GDM1 (cell line): ENCODE data around the gene NUDT2.
A peak's percentile ranks its signal among the peaks of the same experiment; 100 is the strongest.

Experiments used
- DNase-seq: peaks from one replicate; lab custom pipeline; 2025; lab: John Stamatoyannopoulos, UW

Gene NUDT2

DNA sequence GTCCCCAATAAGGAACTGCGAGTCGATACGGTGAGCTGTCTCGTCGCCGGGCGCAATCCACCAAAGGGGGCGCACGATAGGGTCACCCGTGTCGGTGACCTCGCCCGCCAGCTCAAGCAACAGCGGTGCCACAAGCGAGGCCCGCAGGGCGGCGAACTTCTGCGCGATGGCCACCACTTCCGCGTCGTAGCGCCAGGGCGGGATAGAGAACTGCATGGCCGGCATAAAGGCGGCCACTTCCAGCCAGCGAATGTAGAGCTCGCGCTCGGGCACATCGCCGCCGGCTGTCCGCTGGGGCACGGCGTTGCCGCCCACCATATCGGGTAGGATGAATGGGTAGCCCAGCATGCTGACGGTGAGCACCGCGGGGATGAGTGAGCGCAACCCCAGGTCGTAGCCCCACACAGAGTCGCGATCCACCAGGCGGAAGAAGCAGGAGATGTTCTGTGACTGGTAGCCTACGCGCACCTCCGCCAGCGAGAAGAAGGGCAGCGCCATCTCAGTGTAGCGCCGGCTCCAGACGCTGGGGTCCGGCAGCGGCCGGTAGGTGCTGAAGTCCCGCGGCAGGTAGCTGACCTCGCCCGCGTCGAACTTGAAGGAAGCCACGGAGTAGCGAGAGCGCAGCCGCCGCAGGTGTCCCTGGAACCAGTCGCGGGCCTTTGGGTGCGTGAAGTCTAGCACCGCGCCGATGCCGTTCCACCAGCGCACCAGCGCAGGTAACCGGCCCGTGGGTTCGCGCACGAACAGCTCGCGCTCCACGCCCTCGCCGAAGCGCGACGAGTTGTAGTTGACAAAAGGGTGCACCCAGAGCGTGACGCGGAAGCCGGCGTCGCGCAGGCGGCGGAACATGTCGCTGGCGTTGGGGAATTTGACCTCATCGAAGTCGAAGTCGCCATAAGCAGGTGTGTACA lies 41.9 kb downstream of the NUDT2 start:
- no peak for DNase-seq

DNA sequence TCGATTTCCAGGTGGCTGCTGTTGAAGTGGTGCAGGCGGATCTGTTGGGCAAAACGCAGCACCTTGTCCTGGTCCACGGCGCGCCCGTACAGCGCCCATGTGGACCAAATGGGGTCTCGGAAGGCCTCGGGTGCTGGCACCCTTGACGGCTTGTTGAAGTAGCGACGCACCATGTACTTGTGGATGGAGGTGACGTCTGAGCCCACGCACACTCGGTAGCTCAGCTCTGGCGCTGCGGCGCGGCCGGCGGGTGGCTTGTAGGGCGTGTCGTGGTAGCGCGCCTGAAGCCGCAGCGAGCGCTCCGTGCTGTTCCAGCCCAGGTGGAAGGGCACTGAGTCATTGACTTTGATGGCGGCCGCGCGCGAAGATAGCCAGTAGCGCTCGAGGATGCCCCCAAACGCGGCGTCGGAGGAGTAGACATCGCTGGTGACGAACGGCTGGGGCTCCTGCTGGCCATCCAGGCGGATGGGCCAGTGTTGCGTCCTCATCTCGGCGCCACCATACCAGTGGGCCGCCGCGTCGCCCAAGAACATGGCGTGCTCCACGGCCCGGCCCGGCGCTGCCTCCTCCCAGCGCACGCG lies 42.6 kb downstream of the NUDT2 start:
- DNase-seq: no peak

DNA sequence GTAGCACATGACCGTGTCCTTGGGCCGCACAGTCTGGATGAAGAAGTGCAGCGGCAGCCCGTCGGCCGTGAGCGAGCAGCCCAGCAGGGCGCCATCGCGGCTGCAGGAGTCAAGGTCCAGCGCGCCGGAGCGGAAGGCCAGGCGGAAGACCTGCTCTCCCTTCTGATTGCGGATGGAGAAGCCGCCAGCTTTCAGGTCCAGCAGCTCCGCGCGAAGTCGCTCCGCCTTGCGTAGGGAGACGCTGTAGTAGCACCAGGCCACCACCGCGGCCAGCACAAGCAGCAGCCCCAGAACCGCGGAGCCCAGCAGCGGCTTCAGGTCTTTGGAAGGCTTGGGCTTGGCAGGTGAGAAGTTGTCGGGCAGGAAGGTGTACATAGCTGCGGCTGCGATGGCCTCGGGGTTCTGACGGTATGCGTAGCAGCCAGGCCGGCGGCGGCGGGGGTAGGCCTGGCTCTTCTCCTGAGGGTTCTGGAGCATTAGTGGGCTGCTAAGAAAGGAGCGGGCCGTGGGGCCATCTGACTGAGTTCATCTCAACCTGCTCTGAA lies 43.2 kb downstream of the NUDT2 start:
- DNase-seq: no peak

DNA sequence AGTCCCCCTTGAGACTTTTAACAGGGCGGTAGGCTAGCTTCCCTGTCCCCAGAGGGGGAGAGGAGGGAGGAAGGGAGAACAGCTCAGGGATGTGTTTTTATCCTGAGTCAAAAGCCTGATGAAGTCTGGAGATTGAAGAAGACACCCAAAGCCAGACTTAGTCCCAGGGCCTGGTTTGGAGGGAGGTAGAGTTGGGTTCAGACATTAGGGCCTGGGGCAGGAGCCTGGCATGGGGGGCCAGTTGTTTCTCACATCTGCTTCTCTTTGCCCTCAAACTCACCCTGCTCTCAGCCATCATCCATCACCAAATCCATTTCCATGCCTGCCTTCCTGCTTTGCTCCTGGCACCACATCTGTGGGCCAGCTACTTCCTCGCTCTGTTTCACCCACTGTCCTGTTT lies 44.4 kb downstream of the NUDT2 start:
- no peak for DNase-seq

DNA sequence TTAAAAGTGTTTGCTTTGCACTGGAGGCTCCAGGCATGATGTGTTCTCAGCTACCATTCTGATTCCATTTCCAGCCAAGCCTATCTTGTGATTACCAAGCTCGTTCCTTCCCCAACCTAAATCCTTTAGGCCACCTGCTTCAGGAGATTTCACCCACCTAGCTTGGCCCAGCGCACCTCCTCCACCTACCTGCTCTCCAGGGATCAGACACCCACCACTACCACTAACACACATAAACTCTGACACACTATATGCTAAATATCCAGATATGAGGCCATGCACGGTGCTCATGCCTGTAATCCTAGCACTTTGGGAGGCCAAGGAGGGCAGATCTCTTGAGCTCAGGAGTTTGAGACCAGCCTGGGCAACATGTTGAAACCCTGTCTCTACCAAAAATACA lies 45.0 kb downstream of the NUDT2 start:
- no peak for DNase-seq

DNA sequence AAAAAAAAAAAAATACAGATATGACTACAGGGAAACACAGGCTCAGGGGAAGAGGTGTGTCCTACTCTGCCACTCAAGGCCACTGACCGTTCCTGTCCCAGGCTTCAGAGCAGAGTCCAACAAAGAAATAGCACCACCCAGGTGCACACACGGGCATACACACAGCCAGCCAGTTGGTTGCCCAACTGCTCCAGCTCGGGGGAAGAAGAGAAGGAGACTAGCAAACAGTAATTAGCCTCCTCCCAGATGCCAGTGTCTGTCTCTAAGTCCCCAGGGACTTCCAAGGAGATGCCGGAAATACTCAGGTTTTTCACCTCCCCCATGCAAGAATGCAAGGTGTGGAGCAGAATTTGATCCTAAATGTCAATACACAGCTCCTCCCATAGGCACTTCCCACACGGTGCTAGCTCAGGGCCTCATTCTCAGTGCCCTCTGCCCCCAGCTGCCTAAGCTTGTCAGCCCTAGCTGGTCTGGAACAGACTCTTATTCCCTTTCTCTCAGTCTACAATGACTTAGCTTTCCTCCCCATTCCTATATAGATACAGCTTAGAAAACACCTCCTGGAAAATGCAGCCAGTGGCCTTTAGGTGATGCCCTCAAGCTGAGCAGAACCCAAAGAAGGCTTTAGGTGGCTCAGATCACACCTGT lies 45.7 kb downstream of the NUDT2 start:
- DNase-seq: no peak

DNA sequence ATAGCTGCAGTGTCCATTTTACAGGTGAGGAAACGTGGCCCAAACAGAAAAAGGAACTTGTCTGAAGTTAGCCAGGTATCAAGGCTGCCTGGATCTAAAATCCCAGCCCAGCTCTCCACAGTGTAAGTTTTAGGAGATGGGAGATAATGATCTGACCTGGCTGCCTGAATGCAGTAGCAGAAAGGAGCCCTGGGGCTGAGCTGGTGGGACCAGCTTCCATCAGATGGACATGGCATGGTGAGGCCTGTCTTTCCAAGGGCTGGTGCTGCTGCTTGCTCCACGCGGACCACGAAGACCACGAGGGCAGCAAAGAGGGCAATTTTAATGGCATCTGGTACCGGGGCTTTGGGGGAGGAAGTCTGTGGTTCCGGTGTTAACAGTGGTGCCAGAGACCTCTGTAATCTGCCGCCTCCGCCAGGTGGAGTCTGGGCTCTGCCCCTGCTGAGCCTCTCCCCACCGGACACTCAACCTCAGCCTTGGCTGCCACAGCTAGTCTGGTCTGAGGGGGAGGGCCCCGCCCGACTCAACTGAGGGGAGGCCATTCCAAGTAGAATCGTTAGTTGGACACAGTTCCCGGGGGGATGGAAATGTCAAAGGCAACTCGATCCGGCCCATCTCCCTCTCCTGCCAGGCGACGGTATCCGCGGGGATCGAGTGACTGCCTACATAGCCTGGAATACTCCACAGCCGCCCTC lies 46.7 kb downstream of the NUDT2 start:
- peak; percentile 39 for DNase-seq

DNA sequence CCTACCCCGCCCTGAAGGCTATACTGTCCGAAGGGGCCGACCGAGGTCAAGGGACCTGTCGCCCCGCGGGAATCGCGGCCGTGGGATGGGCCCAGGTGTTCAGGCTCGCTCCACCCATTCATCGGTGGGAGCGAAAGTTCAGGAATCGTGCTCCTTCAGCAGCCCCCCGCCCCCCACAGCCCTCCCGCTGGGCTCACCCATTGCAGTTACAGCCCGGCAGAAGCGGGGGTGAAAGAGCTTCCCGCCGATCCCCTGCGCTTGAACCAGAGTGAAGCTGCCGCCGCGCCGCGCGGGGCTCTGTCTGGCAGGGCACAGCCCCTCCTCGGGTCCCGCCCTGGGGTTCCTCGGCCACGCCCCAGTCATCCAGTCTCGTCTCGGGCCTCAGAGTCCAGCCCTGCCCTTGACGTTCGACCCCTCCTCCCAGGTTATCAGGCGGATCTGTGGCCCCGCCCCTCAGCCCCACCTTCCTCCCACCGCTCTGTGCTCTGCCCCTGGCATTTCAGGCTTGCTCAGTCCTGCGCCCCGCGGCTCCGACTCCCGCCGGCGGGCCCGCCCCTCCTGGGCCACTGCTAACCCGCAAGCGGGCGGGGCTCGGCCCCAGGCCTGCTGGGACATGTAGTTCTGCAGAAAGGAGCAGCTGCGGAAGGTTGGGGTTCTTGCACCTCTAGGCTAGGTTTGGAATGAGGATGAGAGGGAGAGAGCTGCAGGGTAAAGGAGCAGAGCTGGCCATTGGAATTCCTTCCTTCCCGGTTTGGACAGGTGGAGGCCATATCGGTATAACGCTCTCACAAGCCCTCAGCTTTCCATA lies 47.4 kb downstream of the NUDT2 start, which contains the start of gene MYORG:
MYORG (minus strand) TSS at position 303 of the 808 bp plus-strand sequence. CDS start 3,955 bp downstream, outside the sequence.
- peak; percentile 97 for DNase-seq

DNA sequence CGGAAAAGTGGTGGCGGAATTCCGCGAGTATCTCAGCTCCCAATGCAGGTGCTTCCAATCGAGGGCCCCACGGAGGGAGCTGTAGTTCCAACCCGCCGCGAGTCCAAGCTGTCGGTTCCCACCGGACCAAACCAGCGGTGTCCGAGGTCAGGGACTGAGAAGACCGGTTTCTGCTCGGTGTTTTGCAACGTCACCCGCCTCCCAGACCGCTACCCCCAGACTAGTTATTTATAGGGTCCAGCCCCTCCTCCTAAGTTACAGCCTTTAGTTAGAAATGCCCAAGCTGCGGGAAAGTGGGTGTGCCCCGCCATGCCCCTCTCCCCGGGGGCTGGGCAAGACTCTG lies 48.0 kb downstream of the NUDT2 start:
- no peak for DNase-seq

DNA sequence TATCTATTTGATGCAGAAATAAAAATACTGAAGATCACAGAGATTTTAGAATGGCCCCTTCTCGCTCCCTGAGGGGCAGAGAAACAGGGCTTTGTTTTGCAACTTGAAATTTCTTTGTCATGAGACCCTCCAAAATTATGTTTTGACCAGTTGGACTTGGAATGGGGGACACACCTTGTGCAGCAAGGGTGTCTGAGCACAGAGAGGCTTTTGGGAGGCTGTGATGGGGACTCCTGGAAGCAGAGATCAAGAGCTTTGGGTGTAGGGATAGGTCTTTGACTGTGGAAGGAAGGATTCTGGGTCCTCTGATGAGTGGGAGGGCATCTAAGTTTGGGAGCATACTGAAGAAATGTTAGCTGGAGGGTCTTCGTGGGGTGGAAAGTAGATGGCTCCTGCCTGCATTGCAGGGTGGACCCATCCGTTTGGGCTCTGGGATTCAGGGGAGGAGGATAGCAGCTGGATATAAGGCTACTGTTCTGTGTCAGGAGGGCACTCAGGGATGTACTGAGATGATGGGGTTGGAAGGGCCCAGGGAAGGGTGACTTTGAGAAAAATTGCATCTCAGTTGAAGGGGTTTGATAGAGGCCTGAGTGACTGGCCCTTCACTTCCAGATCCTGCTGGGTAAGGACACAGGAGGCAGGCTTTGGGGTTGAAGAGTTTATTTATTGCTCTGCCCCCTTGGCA lies 49.1 kb downstream of the NUDT2 start:
- DNase-seq: no peak

DNA sequence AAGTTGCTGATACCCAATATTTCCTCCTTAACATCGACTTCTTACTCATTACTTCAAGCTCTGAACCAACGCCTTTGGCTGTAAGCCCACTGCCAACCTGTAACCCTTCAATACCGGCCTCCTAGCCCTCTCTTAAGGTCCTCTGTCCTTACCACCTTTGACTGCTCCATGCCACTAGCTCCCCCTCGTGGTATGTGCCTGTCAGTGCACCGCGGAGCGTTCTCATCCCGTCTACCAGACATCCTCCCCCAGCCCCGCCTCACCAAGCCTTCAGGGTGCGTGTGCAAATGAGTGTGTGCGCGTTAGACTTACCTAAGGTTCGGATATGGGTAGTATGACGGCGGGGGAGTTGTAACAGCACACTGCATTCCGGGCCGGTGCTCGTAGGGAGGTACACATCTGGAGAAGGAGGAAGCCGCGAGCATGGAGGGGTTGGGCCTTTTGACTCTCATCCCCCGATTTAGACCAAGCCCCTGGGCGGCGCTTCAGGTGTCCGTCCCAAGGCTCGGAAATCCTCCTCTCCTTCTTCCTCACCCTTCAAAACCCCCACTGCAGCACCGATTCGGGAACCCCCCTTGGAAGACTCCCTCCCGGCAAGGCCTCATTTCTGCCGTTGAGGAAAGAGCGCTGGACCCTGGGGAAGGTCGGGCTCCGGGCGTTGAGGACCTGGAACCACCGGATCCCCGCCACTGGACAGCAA lies 50.1 kb downstream of the NUDT2 start:
- DNase-seq: peak; percentile 68

DNA sequence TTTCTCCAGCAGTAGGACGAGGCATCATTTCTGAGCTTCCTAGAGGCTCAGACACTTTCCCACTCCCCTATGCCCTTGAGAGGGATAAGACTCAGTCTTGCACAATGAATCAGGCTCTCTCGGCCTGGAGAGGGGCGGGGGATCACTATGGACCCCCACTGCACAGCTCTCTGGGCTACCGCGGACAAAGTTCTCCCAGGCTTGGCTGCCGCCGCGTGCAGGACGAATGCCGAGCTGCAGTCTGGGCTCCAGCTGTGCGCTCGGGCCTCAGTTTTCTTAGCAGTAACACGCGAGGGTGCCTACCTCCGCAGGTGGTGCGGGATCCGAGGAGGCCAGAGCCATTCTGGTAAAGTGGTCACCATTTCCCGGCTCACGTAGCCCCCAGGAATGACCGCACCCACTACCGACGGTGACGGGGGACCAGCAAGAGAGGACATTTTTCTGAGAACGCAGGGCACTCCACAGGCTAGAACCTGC lies 50.7 kb downstream of the NUDT2 start:
- DNase-seq: no peak

DNA sequence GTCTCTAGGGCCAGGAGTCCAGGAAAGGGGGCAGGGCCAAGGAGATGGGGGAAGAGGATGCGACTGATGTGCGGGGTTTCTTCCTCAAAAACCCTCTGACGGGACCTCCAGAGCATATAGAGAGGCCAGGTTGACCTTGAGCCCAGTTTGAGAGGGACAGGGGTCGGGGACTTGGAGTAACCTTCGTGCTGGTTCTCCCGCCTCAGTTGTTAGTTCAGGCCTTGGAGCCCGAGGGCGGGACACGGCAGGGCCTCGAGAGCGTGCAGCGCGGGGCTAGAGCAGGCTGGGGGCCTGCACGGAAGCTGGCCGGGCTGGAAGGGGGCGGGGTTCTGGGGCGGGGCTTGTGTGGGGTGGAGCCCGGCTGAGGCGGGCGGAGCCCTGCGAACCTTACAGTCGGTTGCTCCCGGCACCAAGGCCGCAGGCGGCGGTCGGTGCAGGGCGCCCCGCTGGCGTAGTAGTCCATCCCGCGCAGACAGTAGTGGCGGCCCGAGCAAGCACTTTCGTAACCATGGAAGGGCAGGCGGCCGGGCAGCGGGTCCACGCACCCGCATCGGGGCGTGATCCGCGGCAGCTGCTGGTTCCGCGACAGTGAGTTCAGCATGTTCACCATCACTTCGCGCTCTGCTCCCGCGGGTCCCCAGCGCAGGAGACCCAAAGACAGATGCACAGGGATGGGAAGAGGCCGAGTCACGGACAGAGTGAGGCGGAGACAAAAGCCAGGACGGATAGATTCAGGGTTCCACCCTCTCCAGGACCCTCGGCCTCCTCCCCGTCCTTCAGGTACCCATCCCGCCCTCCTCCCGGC lies 51.3 kb downstream of the NUDT2 start:
- DNase-seq: no peak

DNA sequence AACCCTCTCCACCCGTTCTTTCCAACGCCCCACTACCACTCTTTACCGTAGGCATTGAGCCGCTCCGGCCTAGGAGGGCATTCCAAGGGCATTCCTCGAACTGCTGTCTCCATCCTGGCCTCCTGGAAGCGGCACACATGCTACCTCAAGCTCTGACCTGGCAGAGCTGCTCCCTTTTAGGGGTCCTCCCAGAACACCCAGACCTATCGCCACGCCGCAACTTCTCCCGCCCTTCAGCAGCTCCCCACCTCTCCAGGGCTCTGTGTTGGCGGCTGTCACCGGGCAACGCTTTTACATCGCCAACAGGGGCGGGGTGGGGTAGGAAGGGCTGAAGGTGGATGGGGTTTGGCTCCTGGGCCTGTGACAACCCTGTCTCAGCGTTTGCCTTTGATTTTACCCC lies 52.0 kb downstream of the NUDT2 start:
- DNase-seq: no peak

DNA sequence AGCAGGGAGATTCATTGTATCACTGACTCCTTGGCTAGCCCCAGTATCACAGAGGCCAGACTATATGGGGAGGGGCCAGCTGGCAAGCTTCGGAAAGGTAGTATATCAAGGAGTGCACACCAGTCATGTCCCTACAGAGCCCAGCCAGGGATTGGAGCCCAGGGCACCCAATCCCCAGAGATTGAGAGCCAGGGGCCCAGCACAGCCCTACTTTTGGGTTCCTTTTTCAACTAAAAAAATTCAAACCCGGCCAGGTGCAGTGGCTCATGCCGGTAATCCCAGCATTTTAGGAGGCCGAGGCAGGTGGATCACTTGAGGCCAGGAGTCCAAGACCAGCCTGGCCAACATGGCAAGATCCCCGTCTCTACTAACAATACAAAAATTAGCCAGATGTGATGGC lies 52.7 kb downstream of the NUDT2 start:
- DNase-seq: no peak

DNA sequence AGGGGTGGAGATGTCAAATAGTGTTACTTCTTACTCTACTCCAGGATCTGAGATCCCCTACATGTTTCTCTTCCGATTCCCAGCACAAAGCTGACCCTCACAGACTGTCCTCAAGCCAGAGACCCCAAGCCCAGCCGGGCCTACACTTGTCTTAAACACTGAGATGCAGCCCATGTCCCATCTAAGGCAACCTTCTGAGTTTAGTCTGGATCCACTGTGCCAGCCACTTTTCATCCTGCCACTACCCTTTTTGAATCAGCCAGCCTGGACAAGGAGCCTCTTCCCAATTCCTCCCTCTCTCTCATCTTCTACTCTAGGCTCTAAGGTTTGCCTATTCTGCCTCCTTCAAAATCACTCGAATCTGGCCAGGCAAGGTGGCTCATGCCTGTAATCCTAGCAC lies 53.5 kb downstream of the NUDT2 start:
- DNase-seq: no peak

DNA sequence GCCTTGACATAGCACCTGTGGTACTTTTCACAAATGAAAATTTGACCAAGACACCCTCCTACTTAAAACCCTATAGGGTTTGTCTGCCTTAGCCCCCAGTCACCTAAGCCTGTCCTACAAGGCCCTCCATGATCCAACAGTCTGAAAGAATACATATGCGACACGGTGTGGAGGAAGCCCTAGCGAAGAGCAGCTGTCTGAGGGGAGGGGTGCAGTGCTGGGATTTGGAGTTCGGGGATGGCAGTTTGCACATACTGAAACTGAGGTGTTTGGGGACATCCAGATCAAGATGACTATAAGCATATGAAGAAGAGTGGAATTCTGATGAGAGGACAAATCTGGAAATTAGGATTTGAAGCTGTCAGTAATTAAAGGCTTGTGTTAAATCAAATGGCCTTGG lies 54.5 kb downstream of the NUDT2 start:
- DNase-seq: no peak

DNA sequence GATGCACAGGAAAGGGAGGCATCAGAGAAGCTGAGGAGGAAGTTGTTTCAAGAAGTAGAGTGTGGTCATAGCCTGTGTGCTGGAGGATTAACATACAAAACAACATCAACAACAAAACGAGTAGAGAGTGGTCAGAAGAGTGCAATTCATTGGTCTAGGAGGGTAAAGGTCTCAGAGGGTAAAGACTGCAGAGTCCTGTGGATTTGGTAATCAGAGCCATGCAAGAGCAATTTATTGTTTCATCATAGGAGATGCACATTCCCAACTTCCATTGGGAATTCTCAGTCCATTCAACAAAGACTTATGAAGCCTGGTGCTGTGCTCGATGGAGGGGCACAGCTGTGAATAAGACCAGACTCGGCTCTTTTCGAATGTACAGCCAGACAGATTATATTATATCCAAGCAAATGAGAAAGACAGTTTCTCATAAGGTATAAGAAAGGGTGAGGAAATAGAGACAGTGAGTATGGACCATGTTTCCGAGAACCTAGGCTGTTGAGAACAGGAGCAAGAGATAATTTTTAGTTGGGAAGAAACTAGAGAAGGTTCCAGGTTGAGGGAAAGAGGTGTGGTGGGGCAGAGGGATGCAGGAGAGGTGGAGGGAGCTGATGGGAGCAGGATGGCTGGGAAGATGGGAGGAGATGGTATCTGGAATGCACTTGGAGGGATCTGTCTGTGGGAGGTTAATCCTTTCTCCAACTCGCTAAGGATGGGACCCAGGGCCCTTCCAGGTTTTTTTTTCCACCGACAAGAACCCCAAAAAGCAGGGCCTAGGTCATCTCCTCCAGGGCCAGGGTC lies 55.2 kb downstream of the NUDT2 start:
- DNase-seq: no peak
